Cerebellar cortex (tissue), 1 donor: ENCODE measurements around the gene MMRN1.

Experiments
- DNase-seq: peaks from one replicate; pipeline ENCODE4 v3.0.0-alpha.2; 2015; ENCODE audit warnings: low spot score

MMRN1 gene

DNA sequence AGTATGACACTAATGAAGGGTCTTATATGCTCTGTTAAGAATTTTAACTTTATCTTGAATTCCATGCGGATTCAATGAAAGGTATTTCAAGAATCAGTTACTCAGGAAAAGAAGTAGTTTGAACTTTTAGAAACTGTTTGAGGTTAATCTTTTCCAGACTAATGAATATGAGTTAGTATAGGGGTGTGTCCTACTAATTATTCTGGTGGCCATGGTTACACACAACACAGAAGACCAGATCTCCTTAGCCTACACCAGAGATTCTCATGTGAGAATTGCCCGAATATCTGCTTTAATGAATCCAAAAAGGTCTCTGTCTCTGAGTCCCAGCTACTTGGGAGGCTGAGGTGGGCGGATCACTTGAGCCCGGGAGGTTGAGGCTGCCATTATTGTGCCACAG, 100.4 kb downstream of the MMRN1 start:
- no peak for DNase-seq

DNA sequence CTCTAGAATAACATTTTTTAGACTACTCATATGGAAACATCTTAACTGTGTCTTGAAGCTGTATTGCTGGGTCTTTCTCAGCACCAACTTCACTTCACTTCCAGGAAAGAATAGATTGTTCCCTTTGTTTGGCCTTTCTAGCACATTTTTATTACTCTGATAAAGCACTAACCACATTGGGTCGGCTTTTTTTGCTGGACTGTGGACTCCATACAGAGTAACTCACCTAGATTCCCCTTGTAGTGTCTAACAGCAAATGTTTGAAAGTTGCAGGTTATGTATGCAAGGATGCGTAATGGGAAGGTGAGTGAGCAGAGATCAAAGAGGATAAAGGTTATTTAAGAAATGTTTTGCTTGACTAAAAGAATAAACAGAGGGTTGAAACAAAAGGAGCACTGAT, 101.2 kb downstream of the MMRN1 start:
- no peak for DNase-seq

DNA sequence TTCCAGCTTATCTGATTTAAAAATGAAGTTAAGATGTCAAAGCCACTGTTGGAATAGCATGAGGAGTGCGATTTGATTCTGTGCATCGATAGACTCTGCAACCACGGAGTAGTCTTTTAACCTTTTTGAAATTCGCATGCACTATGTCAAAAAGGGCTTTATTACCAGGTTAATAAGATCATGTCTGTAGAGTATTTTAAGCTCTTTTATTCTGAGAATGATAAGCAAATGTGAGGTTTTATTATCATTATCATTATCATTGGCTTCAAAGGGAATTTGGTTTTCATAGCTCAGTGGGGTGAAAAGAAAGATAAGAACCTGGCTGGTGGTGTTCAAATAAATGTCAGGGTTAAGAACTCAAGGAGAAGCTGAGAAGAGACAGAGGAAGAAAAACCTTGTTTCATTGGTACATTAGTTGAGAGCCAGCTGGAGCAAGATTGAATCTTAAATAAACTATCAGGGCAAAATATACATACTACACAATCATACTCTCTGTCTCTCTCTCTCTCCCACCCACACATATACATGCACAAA, 102.6 kb downstream of the MMRN1 start:
- no peak for DNase-seq

DNA sequence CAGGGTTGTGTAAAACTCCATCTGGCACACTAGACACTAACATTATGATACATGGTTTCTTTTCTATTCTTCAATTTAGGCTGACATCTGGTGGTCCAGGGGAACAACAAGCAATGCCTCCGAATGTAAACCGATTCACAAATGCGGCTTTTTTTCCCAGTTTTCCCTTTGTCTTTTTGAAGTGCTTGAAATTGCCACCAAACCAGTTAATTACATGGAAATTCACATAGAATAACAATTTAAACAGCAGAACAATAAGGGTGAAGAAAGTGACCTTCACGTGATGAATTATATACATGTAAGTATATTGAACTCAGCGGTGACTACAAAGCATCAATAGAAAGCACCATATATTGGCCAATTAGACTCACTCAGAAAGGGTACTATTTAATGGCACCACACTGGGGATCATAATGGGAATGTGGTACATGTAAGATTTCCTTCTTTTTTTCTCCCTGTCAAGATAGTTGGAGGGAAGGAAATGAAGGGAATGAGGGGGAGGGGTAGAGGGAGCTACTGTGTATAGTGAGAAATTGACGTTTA, 103.9 kb downstream of the MMRN1 start:
- peak; percentile 28 for DNase-seq

DNA sequence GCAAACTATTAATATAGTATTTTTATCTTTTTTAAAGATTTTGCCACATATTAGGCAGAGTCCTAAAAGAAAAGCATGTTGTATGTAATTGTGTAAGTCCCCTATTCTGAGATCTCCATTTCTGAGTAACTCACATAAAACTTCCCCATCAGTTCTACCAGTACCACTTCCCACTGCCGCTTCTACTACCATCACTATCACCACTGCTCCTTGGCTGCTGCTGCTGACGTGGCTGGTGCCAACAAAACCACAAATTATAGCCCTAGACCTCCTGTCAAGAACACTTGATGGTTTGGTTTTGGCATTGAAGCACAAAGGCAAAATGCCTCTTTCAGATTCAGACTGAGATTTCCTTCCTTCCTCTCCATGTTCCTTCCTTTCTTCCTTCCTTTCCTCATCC, 106.4 kb downstream of the MMRN1 start:
- DNase-seq: no peak

DNA sequence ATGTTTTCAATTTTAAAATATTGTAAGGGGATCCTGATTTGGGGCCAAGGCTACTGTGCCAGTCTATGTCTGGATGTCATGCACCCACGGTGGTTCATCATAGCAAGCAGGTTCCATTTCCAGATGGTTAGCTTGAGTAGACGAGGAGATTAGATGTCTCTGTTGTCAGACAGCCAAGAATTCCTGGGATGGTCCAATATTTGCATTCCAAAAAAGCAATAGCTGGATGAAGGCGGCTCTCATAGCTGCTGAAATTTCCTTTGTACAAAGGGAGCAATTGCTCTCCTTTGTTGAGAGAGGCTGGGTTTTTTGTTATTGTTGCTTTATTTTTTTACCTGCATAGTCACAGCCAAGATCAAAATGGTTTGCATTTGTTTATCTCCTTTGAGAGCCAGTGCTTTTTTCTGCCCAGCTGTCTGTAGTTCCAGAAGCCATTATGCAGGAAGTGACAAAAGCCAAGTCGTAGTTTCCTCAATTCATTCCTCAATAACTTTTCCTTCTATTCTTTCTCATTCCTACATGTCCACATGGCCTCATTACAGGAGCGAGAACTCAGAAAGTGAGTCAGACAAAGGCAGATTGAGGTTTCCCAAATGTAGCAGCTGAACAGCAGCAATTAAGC, 107.9 kb downstream of the MMRN1 start:
- DNase-seq: peak; percentile 51
